GM19452 (cell line): Measurements from ENCODE around the gene ATF4.
"Not testable (repeated sequence)": the region's sequence is repeated elsewhere in the genome, so short reads cannot be mapped to it uniquely, and the experiment has no call there.

Experiments
- ATAC-seq: cut with Tn5 transposase; IDR thresholded peaks from one replicate; pipeline ENCODE4 v1.9.1; 2021; ENCODE audit not compliant: unreplicated experiment

ATF4 gene

DNA sequence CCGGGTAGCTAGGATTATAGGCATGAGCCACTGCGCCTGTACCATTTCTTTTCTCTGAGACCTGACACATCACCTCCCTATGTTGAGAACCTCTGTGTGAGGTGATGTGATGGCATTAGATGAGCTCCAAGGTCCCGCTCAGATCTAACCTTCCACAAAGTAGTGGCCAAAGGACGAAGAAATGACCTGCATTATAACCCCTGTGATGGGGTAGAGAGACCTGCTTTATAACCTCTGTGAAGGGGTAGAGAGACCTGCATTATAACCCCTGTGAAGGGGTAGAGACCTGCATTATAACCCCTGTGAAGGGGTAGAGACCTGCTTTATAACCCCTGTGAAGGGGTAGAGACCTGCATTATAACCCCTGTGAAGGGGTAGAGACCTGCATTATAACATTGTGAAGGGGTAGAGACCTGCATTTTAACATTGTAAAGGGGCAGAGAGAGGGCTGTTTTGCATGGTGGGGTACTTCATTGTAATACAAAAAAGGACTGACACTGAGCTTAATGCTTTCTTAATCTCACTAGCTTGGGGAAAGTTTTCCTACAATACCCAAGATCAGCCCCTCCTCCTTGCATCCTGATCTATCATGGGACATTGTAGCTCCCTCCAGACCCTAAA is 9.7 kb upstream of the ATF4 start:
- no peak for ATAC-seq

DNA sequence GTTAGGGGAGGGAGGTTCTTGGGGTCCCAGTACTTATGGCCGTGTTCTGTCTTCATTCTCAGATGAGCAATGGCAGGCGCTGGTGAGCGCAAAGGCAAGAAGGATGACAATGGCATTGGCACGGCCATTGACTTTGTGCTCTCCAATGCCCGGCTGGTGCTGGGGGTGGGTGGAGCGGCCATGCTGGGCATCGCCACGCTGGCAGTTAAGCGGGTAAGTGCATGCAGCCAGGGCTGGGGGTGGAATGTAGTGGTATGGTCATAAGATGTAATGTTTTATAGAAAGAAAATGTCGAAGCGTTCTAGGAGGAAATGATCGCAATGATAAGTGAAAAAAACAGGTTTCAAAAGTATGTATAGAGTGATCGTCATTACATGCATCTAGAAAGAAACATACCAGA is 9.1 kb upstream of the ATF4 start:
- no peak for ATAC-seq

DNA sequence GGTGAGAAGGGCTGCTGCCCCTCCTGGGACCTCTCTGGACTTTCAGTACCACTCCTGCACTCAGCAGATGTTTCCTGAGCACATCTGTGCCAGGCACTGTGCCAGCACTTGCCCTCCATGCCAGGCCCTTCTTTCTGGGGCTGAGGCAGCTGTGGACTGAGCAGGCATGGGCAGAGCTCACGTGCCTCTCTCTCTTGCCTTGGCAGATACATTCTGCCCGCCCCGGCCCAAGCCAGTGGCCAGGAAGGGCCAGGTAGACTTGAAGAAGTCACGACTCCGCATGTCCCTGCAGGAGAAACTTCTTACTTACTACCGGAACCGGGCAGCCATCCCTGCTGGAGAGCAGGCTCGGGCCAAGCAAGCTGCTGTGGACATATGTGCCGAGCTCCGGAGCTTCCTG is 8.3 kb upstream of the ATF4 start:
- no peak for ATAC-seq

DNA sequence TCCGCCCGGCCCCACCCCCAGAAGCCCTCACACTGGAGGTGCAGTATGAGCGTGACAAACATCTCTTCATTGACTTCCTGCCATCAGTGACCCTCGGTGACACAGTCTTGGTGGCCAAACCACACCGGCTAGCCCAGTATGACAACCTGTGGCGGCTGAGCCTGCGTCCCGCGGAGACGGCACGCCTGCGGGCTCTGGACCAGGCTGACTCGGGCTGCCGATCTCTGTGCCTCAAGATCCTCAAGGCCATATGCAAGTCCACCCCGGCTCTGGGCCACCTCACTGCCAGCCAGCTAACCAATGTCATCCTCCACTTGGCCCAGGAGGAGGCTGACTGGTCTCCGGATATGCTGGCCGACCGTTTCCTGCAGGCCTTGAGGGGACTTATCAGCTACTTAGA is 6.6 kb upstream of the ATF4 start:
- no peak for ATAC-seq

DNA sequence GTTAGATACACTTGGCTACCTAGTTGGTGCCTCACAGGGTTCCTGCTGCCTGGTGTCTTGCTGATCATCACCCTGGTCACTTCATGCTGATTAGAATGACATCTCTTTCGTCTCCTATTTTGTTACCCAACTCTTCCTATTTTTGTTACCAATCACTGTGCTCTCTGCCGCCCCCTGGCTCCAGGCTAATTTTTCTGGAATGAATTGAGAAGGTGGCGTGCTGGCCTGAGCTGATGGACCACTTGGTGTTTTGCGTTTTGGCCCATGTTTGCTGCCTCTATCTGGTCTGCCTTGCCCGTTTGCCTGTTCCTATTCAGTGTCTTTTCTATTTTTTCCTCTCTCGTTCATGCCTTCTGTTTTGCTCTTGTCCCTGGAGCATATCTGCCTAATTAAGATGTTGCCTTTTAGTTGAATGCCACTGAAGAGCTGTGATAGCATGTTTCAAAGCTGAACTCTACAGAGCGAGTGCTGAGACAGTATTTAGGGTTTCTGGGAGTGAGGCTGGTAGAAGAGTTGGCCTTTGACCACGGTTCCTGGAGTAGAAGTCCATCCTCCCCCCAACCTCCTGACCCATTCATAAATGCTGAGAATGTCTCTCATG is 5.9 kb upstream of the ATF4 start:
- ATAC-seq = no peak

DNA sequence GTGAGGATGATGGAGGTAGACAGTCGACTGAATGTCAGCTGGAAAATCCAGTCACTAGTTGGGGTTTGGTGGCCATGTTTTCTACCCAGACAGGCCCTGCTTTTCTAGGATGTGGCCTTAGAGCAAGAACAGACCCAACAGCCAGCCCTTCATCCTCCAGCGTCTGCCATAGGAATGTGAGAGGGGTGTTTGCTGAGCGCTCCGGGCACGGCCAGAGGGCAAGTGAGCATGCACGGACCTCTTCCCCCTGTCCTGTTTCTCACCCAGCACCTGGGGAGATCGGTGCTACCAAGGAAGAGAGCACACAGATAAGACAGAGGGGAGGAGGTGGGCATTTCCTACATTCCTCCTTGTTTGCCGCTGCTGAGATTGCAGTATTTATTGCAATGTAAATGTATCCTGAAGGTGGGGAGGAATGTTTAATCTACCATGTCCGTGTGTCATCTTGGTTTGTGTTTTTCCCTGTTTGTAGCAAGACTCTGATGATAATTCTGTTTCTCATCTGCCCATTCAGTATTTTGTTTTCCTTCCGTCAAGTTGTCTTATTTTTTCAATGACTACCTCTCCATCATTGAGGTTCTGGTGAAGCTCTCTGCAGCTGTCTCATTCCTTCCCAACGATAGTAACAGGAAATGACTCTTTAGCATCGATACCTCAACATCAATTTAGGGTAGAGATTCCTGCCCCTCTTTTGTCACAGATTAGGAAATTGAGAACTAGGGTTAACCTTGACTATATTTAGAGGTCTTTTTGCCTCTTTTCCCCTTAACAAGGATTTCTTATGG is 4.9 kb upstream of the ATF4 start:
- ATAC-seq = no peak

DNA sequence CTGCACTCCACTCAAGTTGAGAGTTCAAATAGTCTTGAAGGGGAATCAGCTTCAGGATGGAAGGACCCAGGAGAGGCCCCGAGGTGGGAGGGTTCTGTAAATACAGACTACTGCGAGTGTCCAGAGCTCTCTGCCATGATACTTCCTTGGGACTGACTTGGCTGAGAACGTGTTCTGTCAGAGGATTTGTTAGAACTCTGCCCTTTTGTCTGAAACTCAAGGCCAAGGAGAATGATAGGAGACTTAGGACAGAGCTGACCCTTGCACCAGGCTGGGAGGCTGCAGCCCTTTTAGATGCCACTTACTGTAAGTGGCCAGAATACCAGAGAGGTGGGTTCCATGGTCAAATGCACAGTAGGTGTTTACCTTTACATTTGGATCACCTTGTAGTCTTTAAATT is 2.9 kb upstream of the ATF4 start:
- ATAC-seq = no peak

DNA sequence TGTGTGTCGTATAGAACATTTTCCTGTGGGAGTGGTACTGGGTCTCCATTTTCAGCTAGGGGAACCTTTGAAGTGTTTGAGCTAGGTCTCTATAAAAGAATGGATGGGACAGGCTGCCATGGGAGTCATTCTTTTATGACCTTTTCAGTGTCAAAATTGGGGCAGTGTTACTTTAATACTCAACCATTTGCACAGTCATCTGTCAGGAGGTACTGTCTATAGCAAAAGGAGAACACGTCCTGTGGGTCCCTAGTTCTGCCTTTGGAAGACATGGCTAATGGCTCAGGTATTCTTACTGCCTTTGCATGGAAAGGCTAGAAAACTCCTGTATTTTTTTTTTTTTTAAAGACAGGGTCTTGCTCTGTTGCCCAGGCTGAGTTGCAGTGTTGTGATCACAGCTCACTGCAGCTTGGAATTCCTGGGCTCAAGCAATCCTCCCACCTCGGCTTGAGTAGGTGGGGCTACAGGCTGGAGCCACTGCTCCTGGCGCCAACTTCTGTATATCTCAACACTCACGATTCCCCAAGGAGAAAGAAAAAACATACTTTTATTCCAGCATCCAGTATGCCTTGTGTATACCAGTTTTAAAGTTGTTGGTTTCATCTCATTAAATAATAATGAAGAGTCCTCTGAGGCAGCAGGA is 2.1 kb upstream of the ATF4 start:
- no peak for ATAC-seq

DNA sequence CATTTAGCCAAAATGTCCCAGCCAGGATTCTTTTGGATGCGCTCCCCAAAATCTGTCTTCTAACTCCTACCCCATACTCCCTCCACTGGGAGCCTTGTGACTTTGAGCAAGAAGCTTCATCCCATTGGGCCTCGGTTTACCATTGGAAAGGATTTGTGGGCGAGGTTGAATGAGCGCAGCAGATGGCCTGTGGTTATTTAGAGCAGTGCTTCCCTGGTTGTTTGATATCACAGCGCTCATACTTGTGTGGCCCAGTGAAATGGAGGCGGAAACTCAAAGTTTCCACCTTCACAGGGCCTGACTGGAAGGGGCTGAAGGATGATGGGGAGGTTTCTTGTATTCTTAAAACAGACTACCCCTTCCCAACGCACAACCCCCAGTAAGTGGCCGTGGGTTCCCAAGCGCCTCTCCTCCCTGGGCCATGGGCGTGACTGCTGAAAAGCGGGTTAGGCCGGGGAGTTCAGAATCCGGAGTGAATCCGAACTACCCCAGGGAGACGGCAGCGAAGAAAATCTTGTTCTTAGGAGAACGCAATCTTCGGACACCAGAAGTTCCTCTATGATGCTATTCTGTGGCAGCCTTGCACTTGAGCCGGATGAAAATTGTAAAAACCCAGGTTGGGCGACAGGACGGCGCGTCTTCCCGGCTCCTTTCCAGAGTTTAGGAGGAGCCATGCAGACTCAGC is 1.2 kb upstream of the ATF4 start:
- ATAC-seq = no peak

DNA sequence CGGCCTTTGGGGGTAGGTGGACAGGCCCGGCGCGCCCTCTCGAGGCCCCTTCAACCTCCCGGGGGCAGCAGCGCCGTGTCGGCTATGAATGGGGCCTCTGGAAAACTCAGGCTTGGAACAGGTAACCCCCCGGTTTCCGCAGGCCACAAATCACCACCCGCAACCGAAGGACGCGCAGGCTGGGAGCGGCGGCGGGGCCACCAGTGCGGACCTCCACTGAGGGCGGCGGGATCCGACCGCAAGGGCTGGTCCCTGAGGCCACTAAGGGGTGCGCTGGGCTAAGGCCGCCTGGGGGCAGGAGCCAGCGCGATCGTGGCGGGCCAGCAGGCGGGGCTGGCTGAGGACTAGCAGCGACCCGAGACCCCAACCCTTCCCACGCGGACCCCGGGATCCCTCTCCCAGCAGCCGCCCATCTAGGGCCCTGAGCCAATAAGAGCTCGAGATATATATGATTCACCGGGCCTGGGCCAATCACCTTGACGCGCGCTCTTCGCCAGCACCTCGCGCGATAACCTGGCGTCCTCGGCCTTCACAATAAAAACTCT is 609 bp upstream of the ATF4 start:
- ATAC-seq = peak; percentile 61

DNA sequence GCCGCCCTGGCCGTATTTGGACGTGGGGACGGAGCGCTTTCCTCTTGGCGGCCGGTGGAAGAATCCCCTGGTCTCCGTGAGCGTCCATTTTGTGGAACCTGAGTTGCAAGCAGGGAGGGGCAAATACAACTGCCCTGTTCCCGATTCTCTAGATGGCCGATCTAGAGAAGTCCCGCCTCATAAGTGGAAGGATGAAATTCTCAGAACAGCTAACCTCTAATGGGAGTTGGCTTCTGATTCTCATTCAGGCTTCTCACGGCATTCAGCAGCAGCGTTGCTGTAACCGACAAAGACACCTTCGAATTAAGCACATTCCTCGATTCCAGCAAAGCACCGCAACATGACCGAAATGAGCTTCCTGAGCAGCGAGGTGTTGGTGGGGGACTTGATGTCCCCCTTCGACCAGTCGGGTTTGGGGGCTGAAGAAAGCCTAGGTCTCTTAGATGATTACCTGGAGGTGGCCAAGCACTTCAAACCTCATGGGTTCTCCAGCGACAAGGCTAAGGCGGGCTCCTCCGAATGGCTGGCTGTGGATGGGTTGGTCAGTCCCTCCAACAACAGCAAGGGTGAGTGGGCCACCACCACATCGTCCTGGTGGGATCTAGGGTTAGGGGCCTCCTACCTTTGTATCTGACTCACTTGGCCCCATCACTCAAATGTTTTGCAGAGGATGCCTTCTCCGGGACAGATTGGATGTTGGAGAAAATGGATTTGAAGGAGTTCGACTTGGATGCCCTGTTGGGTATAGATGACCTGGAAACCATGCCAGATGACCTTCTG is 934 bp downstream of the ATF4 start:
- ATAC-seq = not testable (repeated sequence)

DNA sequence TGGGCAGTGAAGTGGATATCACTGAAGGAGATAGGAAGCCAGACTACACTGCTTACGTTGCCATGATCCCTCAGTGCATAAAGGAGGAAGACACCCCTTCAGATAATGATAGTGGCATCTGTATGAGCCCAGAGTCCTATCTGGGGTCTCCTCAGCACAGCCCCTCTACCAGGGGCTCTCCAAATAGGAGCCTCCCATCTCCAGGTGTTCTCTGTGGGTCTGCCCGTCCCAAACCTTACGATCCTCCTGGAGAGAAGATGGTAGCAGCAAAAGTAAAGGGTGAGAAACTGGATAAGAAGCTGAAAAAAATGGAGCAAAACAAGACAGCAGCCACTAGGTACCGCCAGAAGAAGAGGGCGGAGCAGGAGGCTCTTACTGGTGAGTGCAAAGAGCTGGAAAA is 1.7 kb downstream of the ATF4 start:
- not testable (repeated sequence) for ATAC-seq

DNA sequence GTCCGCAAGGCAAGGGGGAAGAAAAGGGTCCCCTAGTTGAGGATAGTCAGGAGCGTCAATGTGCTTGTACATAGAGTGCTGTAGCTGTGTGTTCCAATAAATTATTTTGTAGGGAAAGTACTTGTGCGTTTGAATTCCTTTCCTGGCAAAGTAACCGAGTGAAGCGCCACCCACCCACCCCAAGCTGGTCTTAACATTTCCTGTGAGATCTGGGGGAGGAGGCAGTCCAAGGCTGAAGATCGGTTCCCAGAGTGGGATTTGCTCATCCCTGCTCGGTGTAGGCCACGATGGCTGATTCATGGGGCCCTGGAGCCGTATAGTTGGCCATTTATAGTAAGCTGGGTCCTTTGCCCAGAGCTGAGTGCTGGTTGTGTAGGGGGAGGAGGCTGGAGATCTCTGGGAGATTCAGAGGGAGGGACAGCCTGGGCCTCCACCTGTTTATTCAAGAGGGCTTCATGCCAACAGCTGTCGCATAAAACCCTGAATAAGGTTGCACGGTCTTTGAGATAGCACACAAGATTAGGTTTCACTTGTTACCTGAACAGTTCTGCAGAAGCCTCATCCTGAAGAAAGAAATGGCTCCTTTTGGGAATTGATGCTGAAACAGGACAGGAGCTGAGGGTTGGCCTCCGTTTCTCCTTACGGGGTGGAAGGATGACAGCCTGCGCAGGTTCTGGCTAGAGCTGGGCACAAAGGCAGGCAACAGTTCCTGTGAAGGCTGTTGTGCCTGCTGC is 2.4 kb downstream of the ATF4 start:
- no peak for ATAC-seq

DNA sequence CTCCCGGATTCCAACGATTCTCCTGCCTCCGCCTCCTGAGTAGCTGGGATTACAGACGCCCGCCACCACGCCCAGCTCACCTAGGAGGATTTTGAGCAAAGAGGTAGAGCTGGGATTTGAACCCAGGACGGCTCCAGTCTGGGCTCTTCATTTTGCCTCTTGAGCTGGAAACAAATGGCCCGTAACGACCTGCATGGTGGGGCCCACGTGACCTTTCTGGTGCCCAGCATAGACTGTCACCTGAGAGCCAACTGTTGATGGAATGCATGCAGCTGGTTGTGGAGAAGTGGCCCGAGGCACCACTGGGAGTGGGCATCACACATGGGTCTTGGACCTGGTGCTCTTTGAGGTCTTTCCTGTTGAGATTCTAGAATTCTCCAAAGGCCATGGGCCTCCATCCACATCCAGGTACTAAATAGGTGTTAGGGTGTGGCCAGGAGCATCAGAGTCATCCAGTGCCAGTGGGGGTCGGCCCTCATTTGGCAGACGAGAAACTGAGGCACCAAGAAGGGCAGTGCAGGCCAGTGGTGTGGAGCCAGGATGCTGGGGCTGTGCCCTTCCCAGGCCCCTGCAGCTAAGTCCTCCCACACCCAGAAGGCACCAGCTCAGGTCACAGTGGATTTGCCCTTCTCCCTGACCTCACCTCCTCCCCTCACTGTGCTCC is 3.9 kb downstream of the ATF4 start:
- ATAC-seq = no peak

DNA sequence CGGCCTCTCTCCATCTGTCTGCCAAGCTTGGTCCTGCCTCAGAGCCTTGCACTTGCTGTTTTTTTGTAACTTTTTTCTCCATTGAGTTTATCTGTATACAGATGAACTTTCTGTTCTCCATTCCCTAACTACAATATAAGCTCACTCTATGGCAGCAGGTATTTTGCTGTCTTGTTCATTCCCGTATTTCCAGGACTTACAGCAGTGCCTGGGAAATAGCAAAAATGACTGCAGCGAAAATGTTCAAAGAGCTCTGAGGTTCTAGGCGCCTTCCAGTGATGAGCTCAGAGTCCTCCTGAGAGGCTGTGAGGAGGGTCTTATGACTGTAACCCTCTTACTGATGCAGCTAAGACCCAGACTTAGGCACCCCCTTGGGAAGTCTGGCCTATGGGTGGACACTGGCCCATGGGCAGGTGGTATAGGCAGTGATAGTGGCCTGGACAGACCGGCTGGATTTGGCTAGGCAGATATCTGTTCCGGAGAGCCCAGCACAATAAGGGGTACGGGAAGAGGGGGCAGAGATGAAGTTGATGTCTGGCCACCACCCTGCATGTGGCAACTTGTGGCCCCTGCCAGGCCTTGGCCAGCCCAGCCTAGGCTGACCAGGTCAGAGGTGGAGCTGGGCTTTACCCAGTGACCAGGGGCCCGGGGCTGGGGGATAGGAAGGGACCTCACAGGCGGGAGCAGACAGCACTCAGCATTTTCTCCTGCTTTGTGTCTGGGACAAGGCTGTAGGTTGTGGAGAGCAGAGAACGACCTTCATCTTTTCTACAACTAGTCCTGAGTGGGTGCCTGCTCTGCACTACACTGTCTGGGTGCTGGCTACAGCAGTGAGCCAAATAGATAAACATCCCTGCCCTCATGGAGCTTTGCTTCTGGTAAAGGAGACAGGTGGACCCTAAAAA is 4.6 kb downstream of the ATF4 start:
- ATAC-seq = no peak

DNA sequence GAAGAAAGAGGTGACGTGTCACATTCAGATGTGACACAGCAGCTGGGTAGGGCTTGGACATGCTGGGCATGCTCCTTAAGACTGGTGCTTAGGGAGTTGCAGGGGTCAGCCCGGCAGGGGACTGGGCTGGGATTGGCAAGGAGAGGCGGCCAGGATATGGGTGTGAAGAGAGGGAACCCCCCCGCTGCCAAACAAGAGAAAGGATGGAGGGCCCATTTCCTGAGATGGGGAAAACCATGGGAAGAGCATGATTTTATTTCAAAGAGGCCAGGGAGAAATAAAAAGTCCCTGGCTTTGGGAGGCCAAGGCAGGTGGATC is 5.3 kb downstream of the ATF4 start:
- ATAC-seq = no peak

DNA sequence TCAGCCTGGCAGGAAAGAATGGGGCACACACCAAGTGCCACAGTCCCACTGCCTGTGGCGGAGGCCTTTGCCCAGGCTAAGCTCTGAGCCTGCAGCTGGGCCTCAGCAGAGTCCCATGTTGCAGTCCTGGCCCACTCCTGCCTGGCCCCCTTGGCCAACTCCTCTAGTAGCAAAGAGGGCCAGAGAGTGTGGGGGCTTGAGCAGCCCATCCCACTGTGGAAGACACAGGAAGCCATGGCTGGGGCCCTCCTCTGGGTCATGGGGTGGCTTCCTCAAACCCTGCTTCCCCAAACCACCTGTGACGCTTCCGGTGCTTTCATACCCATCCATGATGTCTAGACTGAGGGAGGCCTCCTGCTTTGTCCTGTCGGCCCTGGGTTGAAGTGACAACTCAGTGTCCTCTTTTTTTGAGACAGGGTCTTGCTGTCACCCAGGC is 6.4 kb downstream of the ATF4 start:
- no peak for ATAC-seq

DNA sequence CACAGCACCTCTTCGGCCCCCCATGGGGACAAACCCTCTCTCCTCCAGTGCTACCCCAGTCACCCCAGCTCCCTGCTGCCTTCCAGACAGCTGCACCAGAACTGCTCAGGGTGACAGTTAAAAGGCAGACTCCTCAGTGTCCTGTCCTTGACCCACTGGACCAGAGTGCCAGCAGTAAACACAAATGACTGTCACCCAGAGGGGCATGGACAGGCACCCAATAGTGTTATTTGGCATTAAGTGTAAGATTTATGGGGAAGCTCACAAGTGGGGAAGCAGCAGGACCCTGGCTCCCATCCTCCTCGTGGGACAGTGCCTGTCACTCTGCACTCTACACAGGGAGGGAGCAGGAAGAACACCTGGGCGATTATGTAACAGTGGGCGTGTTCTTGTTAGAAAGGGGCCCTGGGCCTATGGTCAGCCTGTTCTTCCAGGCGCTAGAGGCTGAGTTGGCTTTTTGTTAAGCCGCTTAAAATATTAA is 7.2 kb downstream of the ATF4 start:
- no peak for ATAC-seq
